ENCODE data around the gene RRAGD.

RRAGD gene

GRCh38 chr6:89353702-89354392 is 58.2 kb downstream of the RRAGD start:
- Mint-ChIP-seq H3K36me3 (ENCODE audit: low read depth) (peaks cover 15% of the 10 kb centered on the region), H3K4me1 (ENCODE audit: low read depth) (peaks cover 38% of the 10 kb centered on the region), H3K4me3 (peak overlapping the region; percentile 88), H3K27me3 (no peaks in the 10 kb centered on the region), H3K27ac (peak overlapping the region; percentile 94), H3K9me3 (no peaks in the 10 kb centered on the region)
- intact Hi-C loops (cut with micrococcal nuclease), result loop anchor here (5.0 kb wide), 1 partner anchor 272 kb away; the partner anchor contains the start of gene PNRC1

- Mint-ChIP-seq H3K27ac (peak overlapping the region; percentile 94), H3K4me1 (ENCODE audit: low read depth) (peaks cover 45% of the 10 kb centered on the region), H3K9me3 (no peaks in the 10 kb centered on the region), H3K4me3 (peak overlapping the region; percentile 88), H3K36me3 (ENCODE audit: low read depth) (peaks cover 17% of the 10 kb centered on the region), H3K27me3 (no peaks in the 10 kb centered on the region)
- intact Hi-C loops (cut with micrococcal nuclease), result loop anchor here (5.0 kb wide), 1 partner anchor 271 kb away; the partner anchor contains the start of gene PNRC1
Observed at GRCh38 chr6:89353118-89353556, 58.9 kb downstream of the RRAGD start.

GRCh38 chr6:89352278-89353117 is 59.6 kb downstream of the RRAGD start, which contains the start of gene UBE2J1:
Gene UBE2J1 (minus strand): TSS chr6:89352722. CDS start chr6:89352569, 153 bp downstream.
- Mint-ChIP-seq H3K27me3 (no peaks in the 10 kb centered on the region), H3K4me3 (peak within 1 kb of the TSS; percentile 88), H3K36me3 (ENCODE audit: low read depth) (peaks cover 17% of the 10 kb centered on the region), H3K27ac (peak within 1 kb of the TSS; percentile 94), H3K9me3 (no peaks in the 10 kb centered on the region), H3K4me1 (ENCODE audit: low read depth) (peaks cover 45% of the 10 kb centered on the region)
- intact Hi-C loops (cut with micrococcal nuclease), result loop anchor here (5.0 kb wide), 1 partner anchor 270 kb away; the partner anchor contains the start of gene PNRC1

GRCh38 chr6:89351671-89352277 is 60.3 kb downstream of the RRAGD start:
- Mint-ChIP-seq H3K4me1 (ENCODE audit: low read depth) (peaks cover 43% of the 10 kb centered on the region), H3K9me3 (no peaks in the 10 kb centered on the region), H3K27ac (peak overlapping the region; percentile 94), H3K27me3 (no peaks in the 10 kb centered on the region), H3K4me3 (peak overlapping the region; percentile 88), H3K36me3 (ENCODE audit: low read depth) (peaks cover 17% of the 10 kb centered on the region)
- intact Hi-C loops (cut with micrococcal nuclease), result loop anchor here (5.0 kb wide), 1 partner anchor 269 kb away; the partner anchor contains the start of gene PNRC1

- H3K27me3 Mint-ChIP-seq, result no peaks in the 10 kb centered on the region
- no peaks in the 10 kb centered on the region for H3K9me3 Mint-ChIP-seq
- intact Hi-C loops (cut with micrococcal nuclease), result loop anchor here (1.0 to 5.0 kb wide), 2 partner anchors 268 to 387 kb away; partner anchors contain the start of genes PNRC1 and RNGTT
- peaks cover 17% of the 10 kb centered on the region for H3K36me3 Mint-ChIP-seq (ENCODE audit: low read depth)
- peak overlapping the region; percentile 88 for H3K4me3 Mint-ChIP-seq
- H3K4me1 Mint-ChIP-seq (ENCODE audit: low read depth), result peaks cover 52% of the 10 kb centered on the region
- peak overlapping the region; percentile 94 for H3K27ac Mint-ChIP-seq
Observed at GRCh38 chr6:89350281-89350966, 61.6 kb downstream of the RRAGD start.

- peaks cover 27% of the 10 kb centered on the region for H3K36me3 Mint-ChIP-seq (ENCODE audit: low read depth)
- no peaks in the 10 kb centered on the region for H3K9me3 Mint-ChIP-seq
- no peak overlapping the region for H3K4me3 Mint-ChIP-seq
- H3K27ac Mint-ChIP-seq, result peak overlapping the region; percentile 30
- H3K27me3 Mint-ChIP-seq, result no peaks in the 10 kb centered on the region
- intact Hi-C loops (cut with micrococcal nuclease), result no loop called here
- peaks cover 54% of the 10 kb centered on the region for H3K4me1 Mint-ChIP-seq (ENCODE audit: low read depth)
Observed at GRCh38 chr6:89348372-89348771, 63.7 kb downstream of the RRAGD start.

GRCh38 chr6:89347825-89348224 is 64.2 kb downstream of the RRAGD start:
- Mint-ChIP-seq H3K4me1 (ENCODE audit: low read depth) (peaks cover 53% of the 10 kb centered on the region), H3K36me3 (ENCODE audit: low read depth) (peaks cover 27% of the 10 kb centered on the region), H3K27ac (peak overlapping the region; percentile 30)

GRCh38 chr6:89346433-89346832 is 65.6 kb downstream of the RRAGD start:
- intact Hi-C loops (cut with micrococcal nuclease), result no loop called here
- H3K4me3 Mint-ChIP-seq, result no peak overlapping the region
- no peak overlapping the region for H3K27ac Mint-ChIP-seq
- peaks cover 53% of the 10 kb centered on the region for H3K4me1 Mint-ChIP-seq (ENCODE audit: low read depth)
- H3K9me3 Mint-ChIP-seq, result no peaks in the 10 kb centered on the region
- H3K36me3 Mint-ChIP-seq (ENCODE audit: low read depth), result peaks cover 22% of the 10 kb centered on the region
- no peaks in the 10 kb centered on the region for H3K27me3 Mint-ChIP-seq

More at GRCh38 chr6:89347825-89348224, 64.2 kb downstream of the RRAGD start:
- H3K4me3 Mint-ChIP-seq, result no peak overlapping the region
- H3K9me3 Mint-ChIP-seq, result no peaks in the 10 kb centered on the region
- intact Hi-C loops (cut with micrococcal nuclease), result no loop called here
- H3K27me3 Mint-ChIP-seq, result no peaks in the 10 kb centered on the region

- Mint-ChIP-seq H3K27ac (peak overlapping the region; percentile 29), H3K27me3 (no peaks in the 10 kb centered on the region), H3K36me3 (ENCODE audit: low read depth) (peaks cover 51% of the 10 kb centered on the region), H3K9me3 (no peaks in the 10 kb centered on the region), H3K4me1 (ENCODE audit: low read depth) (peaks cover 11% of the 10 kb centered on the region), H3K4me3 (no peak overlapping the region)
- intact Hi-C loops (cut with micrococcal nuclease), result no loop called here
Observed at GRCh38 chr6:89339565-89339964, 72.5 kb downstream of the RRAGD start.

GRCh38 chr6:89335164-89335563 is 76.9 kb downstream of the RRAGD start:
- Mint-ChIP-seq H3K36me3 (ENCODE audit: low read depth) (peaks cover 60% of the 10 kb centered on the region), H3K4me3 (no peak overlapping the region)
- intact Hi-C loops (cut with micrococcal nuclease), result no loop called here

GRCh38 chr6:89330910-89331309 is 81.2 kb downstream of the RRAGD start:
- intact Hi-C loops (cut with micrococcal nuclease), result no loop called here
- Mint-ChIP-seq H3K27me3 (no peaks in the 10 kb centered on the region), H3K27ac (no peak overlapping the region), H3K9me3 (no peaks in the 10 kb centered on the region), H3K4me3 (no peak overlapping the region), H3K4me1 (ENCODE audit: low read depth) (no peaks in the 10 kb centered on the region), H3K36me3 (ENCODE audit: low read depth) (peaks cover 66% of the 10 kb centered on the region)

More at GRCh38 chr6:89335164-89335563, 76.9 kb downstream of the RRAGD start:
- Mint-ChIP-seq H3K27ac (no peak overlapping the region), H3K9me3 (no peaks in the 10 kb centered on the region), H3K4me1 (ENCODE audit: low read depth) (peaks cover 4% of the 10 kb centered on the region), H3K27me3 (no peaks in the 10 kb centered on the region)

- intact Hi-C loops (cut with micrococcal nuclease), result no loop called here
- no peaks in the 10 kb centered on the region for H3K27me3 Mint-ChIP-seq
- peaks cover 67% of the 10 kb centered on the region for H3K36me3 Mint-ChIP-seq (ENCODE audit: low read depth)
Observed at GRCh38 chr6:89328976-89329375, 83.1 kb downstream of the RRAGD start.

GRCh38 chr6:89324304-89324703 is 87.8 kb downstream of the RRAGD start:
- H3K27me3 Mint-ChIP-seq, result no peaks in the 10 kb centered on the region
- peaks cover 47% of the 10 kb centered on the region for H3K36me3 Mint-ChIP-seq (ENCODE audit: low read depth)
- no peaks in the 10 kb centered on the region for H3K9me3 Mint-ChIP-seq
- H3K27ac Mint-ChIP-seq, result no peak overlapping the region
- intact Hi-C loops (cut with micrococcal nuclease), result no loop called here
- H3K4me1 Mint-ChIP-seq (ENCODE audit: low read depth), result peaks cover 41% of the 10 kb centered on the region
- no peak overlapping the region for H3K4me3 Mint-ChIP-seq

More at GRCh38 chr6:89328976-89329375, 83.1 kb downstream of the RRAGD start:
- Mint-ChIP-seq H3K4me3 (no peak overlapping the region), H3K9me3 (no peaks in the 10 kb centered on the region), H3K4me1 (ENCODE audit: low read depth) (peaks cover 5% of the 10 kb centered on the region), H3K27ac (no peak overlapping the region)
